GM12878 (cell line): ENCODE results near the gene PPM1A. TPM values are rescaled to one million over a fixed set of nuclear protein-coding genes. Genes with fewer than 3 reads are reported as not detected.

Experiments used
- ATAC-seq: fragments of 200-7000 bp; cut with Tn5 transposase; 3 replicates; pipeline ENCODE4 v1.9.1; 2020; ENCODE audit warnings: mild to moderate bottlenecking, moderate library complexity
- BruUV-seq: library from RNA; stranded (reverse); fragments of 400-500 nt; replicated peaks from 2 replicates; lab custom pipeline; 2021; lab: Mats Ljungman, UMichigan
- CTCF ChIA-PET: fragments of 300-600 bp; sonication (Branson Sonifier 250); formaldehyde crosslinking; extraction: SDS; loops from one replicate; lab custom pipeline; 2021; ENCODE audit warnings: inconsistent platforms; lab: Yijun Ruan, JAX
- POLR2A ChIA-PET: fragments of 350-600 bp; formaldehyde crosslinking; extraction: SDS; loops from one replicate; lab custom pipeline; 2021; ENCODE audit warnings: inconsistent platforms; lab: Charles Lee
- RAD21 ChIA-PET: fragments of 300-600 bp; sonication (Branson Sonifier 250); formaldehyde crosslinking; loops from one replicate; lab custom pipeline; 2023; ENCODE audit warnings: antibody characterized with exemption; ENCODE audit not compliant: unreplicated experiment; lab: Charles Lee
- SMC1A ChIA-PET: fragments of 300-600 bp; sonication (Branson Sonifier 250); formaldehyde crosslinking; loops from one replicate; lab custom pipeline; 2023; ENCODE audit not compliant: unreplicated experiment, uncharacterized antibody; lab: Charles Lee
- DNase-seq: peaks from one replicate; pipeline ENCODE4 v3.0.0-alpha.2; 2011; ENCODE audit warnings: low read depth, low spot score
- FAIRE-seq: peaks from 3 replicates; lab custom pipeline; 2011; peaks lifted over from hg19 to GRCh38; lab: Jason Lieb, UNC
- H2AFZ ChIP-seq: 2 replicates; pipeline ENCODE4 v1.6.0; 2011; ENCODE audit warnings: low read depth, low read length, control low read depth; ENCODE audit not compliant: control insufficient read depth
- H3K27ac ChIP-seq: 2 replicates; pipeline ENCODE4 v1.5.1; 2011; ENCODE audit warnings: control low read depth; ENCODE audit not compliant: control insufficient read depth, insufficient read depth
- H3K27me3 ChIP-seq, 2 experiments: replicated peaks in 1 of 2; 2 replicates each; pipeline versions ENCODE4 v1.6.0 to v1.6.1; 2011; ENCODE audit warnings: low read length in 1 of 2; ENCODE audit not compliant: control insufficient read depth in 2 of 2, insufficient read depth in 2 of 2
- H3K36me3 ChIP-seq, 2 experiments: 2 replicates each; pipeline ENCODE4 v1.5.1; 2011; ENCODE audit warnings: low read length in 1 of 2; ENCODE audit not compliant: control insufficient read depth in 2 of 2, insufficient read depth in 2 of 2
- H3K4me1 ChIP-seq: 2 replicates; pipeline ENCODE4 v1.6.1; 2011; ENCODE audit warnings: mild to moderate bottlenecking, low read length, moderate library complexity, mixed read lengths; ENCODE audit not compliant: control insufficient read depth, insufficient read depth
- H3K4me2 ChIP-seq: 2 replicates; pipeline ENCODE4 v1.6.0; 2011; ENCODE audit warnings: control low read depth; ENCODE audit not compliant: control insufficient read depth, insufficient read depth
- H3K4me3 ChIP-seq: fragments of 200-600 bp; sonication (generic); 2 replicates; pipeline ENCODE4 v1.5.1; 2016
- H3K79me2 ChIP-seq: 2 replicates; pipeline ENCODE4 v1.6.0; 2011; ENCODE audit warnings: low read length; ENCODE audit not compliant: control insufficient read depth, insufficient read depth
- H3K9ac ChIP-seq: 2 replicates; pipeline ENCODE4 v1.8.0; 2011; ENCODE audit warnings: low read length, control low read depth, mixed read lengths; ENCODE audit not compliant: control insufficient read depth, insufficient read depth
- H3K9me3 ChIP-seq: replicated peaks from 3 replicates; pipeline ENCODE4 v1.5.1; 2011; ENCODE audit warnings: mild to moderate bottlenecking, low read length; ENCODE audit not compliant: control insufficient read depth, insufficient read depth
- H4K20me1 ChIP-seq: 2 replicates; pipeline ENCODE4 v1.6.0; 2011; ENCODE audit not compliant: control insufficient read depth, insufficient read depth
- BRCA1 ChIP-seq: IDR thresholded peaks from 2 replicates; pipeline ENCODE4 v1.6.1; 2011; ENCODE audit warnings: low read depth, low read length, improper control_type of control experiment
- CBX5 ChIP-seq: sonication (generic); IDR thresholded peaks from 2 replicates; pipeline ENCODE4 v1.6.1; 2016; ENCODE audit warnings: low read depth, moderate library complexity, mild to moderate bottlenecking, inconsistent platforms
- CEBPB ChIP-seq, 2 experiments: fragments of 150-350 bp in 1 of 2; IDR thresholded peaks; 2 replicates each; pipeline ENCODE4 v1.6.1; 2012 to 2014; ENCODE audit warnings: low read depth in 2 of 2, low read length in 2 of 2, borderline replicate concordance in 1 of 2, inconsistent platforms in 1 of 2
- FOXK2 ChIP-seq: fragments of 450-650 bp; IDR thresholded peaks from 2 replicates; pipeline ENCODE4 v1.6.1; 2017; ENCODE audit warnings: mild to moderate bottlenecking, moderate library complexity
- IKZF2 ChIP-seq, 2 experiments: fragments of 450-650 bp; IDR thresholded peaks; 2 replicates each; pipeline ENCODE4 v1.6.1; 2017; ENCODE audit warnings: mild to moderate bottlenecking in 2 of 2, moderate library complexity in 2 of 2
- MEF2A ChIP-seq: IDR thresholded peaks from 2 replicates; pipeline ENCODE4 v1.6.1; 2011; ENCODE audit warnings: low read depth, mild to moderate bottlenecking, low read length, moderate library complexity; ENCODE audit not compliant: insufficient read depth
- MTA2 ChIP-seq: fragments of 450-650 bp; IDR thresholded peaks from 2 replicates; pipeline ENCODE4 v1.6.1; 2016; ENCODE audit warnings: low read depth, mild to moderate bottlenecking, moderate library complexity
- MYC ChIP-seq: IDR thresholded peaks from 2 replicates; pipeline ENCODE4 v1.6.1; 2011; ENCODE audit warnings: mild to moderate bottlenecking, low read length, moderate library complexity, inconsistent platforms; ENCODE audit not compliant: insufficient read depth, insufficient replicate concordance, insufficient read length, severe bottlenecking
- RFX5 ChIP-seq: IDR thresholded peaks from 2 replicates; pipeline ENCODE4 v1.6.1; 2011; ENCODE audit warnings: low read depth, low read length, improper control_type of control experiment
- SP1 ChIP-seq: IDR thresholded peaks from one replicate; pipeline ENCODE4 v1.6.1; 2011; ENCODE audit warnings: low read depth, low read length
- SPI1 ChIP-seq: IDR thresholded peaks from 2 replicates; pipeline ENCODE4 v1.6.1; 2011; ENCODE audit warnings: low read depth, mild to moderate bottlenecking, low read length, moderate library complexity, borderline replicate concordance; ENCODE audit not compliant: insufficient read depth
- ZNF622 ChIP-seq: fragments of 450-650 bp; IDR thresholded peaks from 2 replicates; pipeline ENCODE4 v1.6.1; 2017; ENCODE audit warnings: mild to moderate bottlenecking, inconsistent platforms
- WGBS: methylation state at CpG from one replicate; pipeline ENCODE4 v1.1.6; 2016; ENCODE audit warnings: low lambda C conversion rate; ENCODE audit not compliant: insufficient replicate concordance, insufficient coverage; ENCODE audit errors: missing lambda C conversion rate; 5-methylcytosine and 5-hydroxymethylcytosine counted together
- in situ Hi-C: fragments of 300-500 bp; cut with MboI; formaldehyde crosslinking; loops from 9 replicates; pipeline ENCODE4 v1.14.3; 2018; ENCODE audit warnings: mixed read lengths
- intact Hi-C: fragments of 100-400 bp; cut with micrococcal nuclease; formaldehyde crosslinking; loops from one replicate; pipeline ENCODE4 v1.14.2; 2022; ENCODE audit not compliant: unreplicated experiment
- polyA plus RNA-seq, 11 experiments: library from polyadenylated mRNA; depleted of rRNA in 4 of 11; unstranded in 6 of 11; stranded (reverse) in 5 of 11; fragments of >200 nt; fragmentation: Nextera tagmentation in 4 of 11; fragmentation: Illumina TruSeq in 1 of 11; extraction: Ambion mirVana in 4 of 11; extraction: Trizol in 1 of 11; gene quantifications; 1 replicate in 1 of 11; 2 replicates in 10 of 11; pipeline versions ENCODE4 v1.2.1 to v1.2.3, GENCODE V29; 2011 to 2016; ENCODE audit warnings: inconsistent platforms in 2 of 11, missing spikeins in 2 of 11, low read depth in 1 of 11
- total RNA-seq, 4 experiments: library from RNA; depleted of rRNA in 3 of 4; stranded (reverse); fragments of >200 nt in 3 of 4; fragmentation: Illumina TruSeq in 1 of 4; extraction: Trizol in 1 of 4; gene quantifications; 2 replicates each; pipeline versions ENCODE4 v1.2.1 to v1.2.3, GENCODE V29; 2013 to 2021
- TF ChIP-seq, protein P1 (sequence below): fragments of 450-650 bp; formaldehyde crosslinking; IDR thresholded peaks from 2 replicates; pipeline ENCODE4 v1.5.0; 2022; ENCODE audit warnings: mild to moderate bottlenecking, missing genetic modification characterization
- TF ChIP-seq, protein P2 (sequence below): IDR thresholded peaks from 2 replicates; pipeline ENCODE4 v1.6.1; 2012; ENCODE audit warnings: low read depth, low read length, improper control_type of control experiment
- TF ChIP-seq, protein P3 (sequence below): fragments of 150-350 bp; IDR thresholded peaks from 2 replicates; pipeline ENCODE4 v1.6.1; 2016; ENCODE audit warnings: low read depth, low read length

The PPM1A gene
- total and polyA plus RNA-seq, 10 of the 15 experiments (the other 5 are each of a cell fraction or from before 2014, with no cell fraction given), result 16.8 to 124 (median 47.0) TPM

DNA sequence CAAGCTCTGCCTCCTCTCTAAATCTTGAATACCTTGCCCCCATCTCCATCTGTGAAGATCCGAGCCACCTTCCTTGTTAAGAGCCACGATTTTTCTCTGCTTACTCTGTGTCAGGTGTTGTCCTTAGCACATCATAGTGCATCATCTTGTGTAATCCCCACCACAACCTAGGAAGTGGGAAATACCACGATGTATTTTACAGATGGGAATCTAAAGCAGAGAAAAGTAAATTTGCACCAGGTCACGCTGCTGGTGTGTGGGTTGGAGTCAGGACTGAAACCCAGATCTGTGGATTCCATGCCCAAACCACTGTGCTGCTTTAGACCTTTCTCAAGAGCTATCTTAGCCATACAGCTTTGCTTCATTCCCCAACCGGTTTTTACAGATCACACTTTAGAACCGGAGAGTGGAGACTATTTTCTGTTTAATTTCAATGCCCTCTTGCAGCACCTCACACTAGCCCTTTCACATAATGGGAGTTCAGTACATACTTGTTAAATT lies 94.6 kb downstream of the PPM1A start:
- BruUV-seq, result no TSS peak
- SMC1A ChIA-PET, result interaction anchor here (0.6 to 0.7 kb wide), 2 partner anchors 169 to 1547 kb away, joined by 3 to 4 read pairs; no protein-coding TSS in a partner anchor
- DNase-seq (no peak), FAIRE-seq (no peak), ATAC-seq (no peak)
- Histone ChIP-seq H3K9me3 (no peaks in the 10 kb centered on the region), H2AFZ (no peak overlapping the region), H3K9ac (no peak overlapping the region), H4K20me1 (no peaks in the 10 kb centered on the region), H3K27ac (no peak overlapping the region), H3K27me3 (no peaks in the 10 kb centered on the region), H3K36me3 (no peaks in the 10 kb centered on the region), H3K4me3 (no peak overlapping the region), H3K4me1 (no peaks in the 10 kb centered on the region), H3K4me2 (no peak overlapping the region), H3K79me2 (no peaks in the 10 kb centered on the region)
- intact Hi-C loops (no loop called here), in situ Hi-C loops (no loop called here)
- RAD21 ChIA-PET, result interaction anchor here (0.5 to 0.6 kb wide), 2 partner anchors 148 to 942 kb away, joined by 3 read pairs; no protein-coding TSS in a partner anchor
- 21% methylated on average over 6 of the region's 6 CpGs for WGBS
- CTCF ChIA-PET, result interaction anchor here (0.7 to 1.0 kb wide), 2 partner anchors 12 to 161 kb away, joined by 3 read pairs; no protein-coding TSS in a partner anchor
- POLR2A ChIA-PET, result no interaction called here
- no peak for TF ChIP-seq MEF2A
- TF ChIP-seq, protein P1, sequence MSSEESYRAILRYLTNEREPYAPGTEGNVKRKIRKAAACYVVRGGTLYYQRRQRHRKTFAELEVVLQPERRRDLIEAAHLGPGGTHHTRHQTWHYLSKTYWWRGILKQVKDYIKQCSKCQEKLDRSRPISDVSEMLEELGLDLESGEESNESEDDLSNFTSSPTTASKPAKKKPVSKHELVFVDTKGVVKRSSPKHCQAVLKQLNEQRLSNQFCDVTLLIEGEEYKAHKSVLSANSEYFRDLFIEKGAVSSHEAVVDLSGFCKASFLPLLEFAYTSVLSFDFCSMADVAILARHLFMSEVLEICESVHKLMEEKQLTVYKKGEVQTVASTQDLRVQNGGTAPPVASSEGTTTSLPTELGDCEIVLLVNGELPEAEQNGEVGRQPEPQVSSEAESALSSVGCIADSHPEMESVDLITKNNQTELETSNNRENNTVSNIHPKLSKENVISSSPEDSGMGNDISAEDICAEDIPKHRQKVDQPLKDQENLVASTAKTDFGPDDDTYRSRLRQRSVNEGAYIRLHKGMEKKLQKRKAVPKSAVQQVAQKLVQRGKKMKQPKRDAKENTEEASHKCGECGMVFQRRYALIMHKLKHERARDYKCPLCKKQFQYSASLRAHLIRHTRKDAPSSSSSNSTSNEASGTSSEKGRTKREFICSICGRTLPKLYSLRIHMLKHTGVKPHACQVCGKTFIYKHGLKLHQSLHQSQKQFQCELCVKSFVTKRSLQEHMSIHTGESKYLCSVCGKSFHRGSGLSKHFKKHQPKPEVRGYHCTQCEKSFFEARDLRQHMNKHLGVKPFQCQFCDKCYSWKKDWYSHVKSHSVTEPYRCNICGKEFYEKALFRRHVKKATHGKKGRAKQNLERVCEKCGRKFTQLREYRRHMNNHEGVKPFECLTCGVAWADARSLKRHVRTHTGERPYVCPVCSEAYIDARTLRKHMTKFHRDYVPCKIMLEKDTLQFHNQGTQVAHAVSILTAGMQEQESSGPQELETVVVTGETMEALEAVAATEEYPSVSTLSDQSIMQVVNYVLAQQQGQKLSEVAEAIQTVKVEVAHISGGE (CRISPR knock-in tag), result no peak
- TF ChIP-seq MTA2, result no peak
- TF ChIP-seq RFX5, result no peak
- TF ChIP-seq FOXK2, result no peak
- no peak for TF ChIP-seq ZNF622
- TF ChIP-seq CEBPB (IDR thresholded peaks at IDR 0.05; ENCODE audit: borderline replicate concordance in 1 of 2, low read depth in 2 of 2, low read length in 2 of 2), result no peak
- TF ChIP-seq, protein P2, sequence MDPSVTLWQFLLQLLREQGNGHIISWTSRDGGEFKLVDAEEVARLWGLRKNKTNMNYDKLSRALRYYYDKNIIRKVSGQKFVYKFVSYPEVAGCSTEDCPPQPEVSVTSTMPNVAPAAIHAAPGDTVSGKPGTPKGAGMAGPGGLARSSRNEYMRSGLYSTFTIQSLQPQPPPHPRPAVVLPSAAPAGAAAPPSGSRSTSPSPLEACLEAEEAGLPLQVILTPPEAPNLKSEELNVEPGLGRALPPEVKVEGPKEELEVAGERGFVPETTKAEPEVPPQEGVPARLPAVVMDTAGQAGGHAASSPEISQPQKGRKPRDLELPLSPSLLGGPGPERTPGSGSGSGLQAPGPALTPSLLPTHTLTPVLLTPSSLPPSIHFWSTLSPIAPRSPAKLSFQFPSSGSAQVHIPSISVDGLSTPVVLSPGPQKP, result no peak
- no peak for TF ChIP-seq BRCA1
- TF ChIP-seq SPI1, result no peak
- no peak for TF ChIP-seq IKZF2 (IDR thresholded peaks at IDR 0.05)
- TF ChIP-seq SP1, result no peak
- no peak for TF ChIP-seq MYC
- no peak for TF ChIP-seq CBX5
- TF ChIP-seq, protein P3, sequence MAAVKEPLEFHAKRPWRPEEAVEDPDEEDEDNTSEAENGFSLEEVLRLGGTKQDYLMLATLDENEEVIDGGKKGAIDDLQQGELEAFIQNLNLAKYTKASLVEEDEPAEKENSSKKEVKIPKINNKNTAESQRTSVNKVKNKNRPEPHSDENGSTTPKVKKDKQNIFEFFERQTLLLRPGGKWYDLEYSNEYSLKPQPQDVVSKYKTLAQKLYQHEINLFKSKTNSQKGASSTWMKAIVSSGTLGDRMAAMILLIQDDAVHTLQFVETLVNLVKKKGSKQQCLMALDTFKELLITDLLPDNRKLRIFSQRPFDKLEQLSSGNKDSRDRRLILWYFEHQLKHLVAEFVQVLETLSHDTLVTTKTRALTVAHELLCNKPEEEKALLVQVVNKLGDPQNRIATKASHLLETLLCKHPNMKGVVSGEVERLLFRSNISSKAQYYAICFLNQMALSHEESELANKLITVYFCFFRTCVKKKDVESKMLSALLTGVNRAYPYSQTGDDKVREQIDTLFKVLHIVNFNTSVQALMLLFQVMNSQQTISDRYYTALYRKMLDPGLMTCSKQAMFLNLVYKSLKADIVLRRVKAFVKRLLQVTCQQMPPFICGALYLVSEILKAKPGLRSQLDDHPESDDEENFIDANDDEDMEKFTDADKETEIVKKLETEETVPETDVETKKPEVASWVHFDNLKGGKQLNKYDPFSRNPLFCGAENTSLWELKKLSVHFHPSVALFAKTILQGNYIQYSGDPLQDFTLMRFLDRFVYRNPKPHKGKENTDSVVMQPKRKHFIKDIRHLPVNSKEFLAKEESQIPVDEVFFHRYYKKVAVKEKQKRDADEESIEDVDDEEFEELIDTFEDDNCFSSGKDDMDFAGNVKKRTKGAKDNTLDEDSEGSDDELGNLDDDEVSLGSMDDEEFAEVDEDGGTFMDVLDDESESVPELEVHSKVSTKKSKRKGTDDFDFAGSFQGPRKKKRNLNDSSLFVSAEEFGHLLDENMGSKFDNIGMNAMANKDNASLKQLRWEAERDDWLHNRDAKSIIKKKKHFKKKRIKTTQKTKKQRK, result no peak
